ENCODE results near the gene PCDH1. TPM values are rescaled to one million over a fixed set of nuclear protein-coding genes. Genes with fewer than 3 reads are reported as not detected.
"Not testable (repeated sequence)": the region's sequence is repeated elsewhere in the genome, so short reads cannot be mapped to it uniquely, and the experiment has no call there.

The PCDH1 gene
- 10 to 100 TPM; 19.9 to 55.5 (median 44.9) TPM for total RNA-seq

GRCh38 chr5:141878186-141878710 is at the start of gene PCDH1:
Gene PCDH1 (minus strand): TSS chr5:141878410. CDS start chr5:141878262, 148 bp downstream.
- H3K4me3 ChIP-seq: peak within 1 kb of the TSS; percentile 68 to 81 (median 74)
- no peaks in the 10 kb centered on the region for H3K36me3 ChIP-seq
- TF ChIP-seq EP300 (IDR thresholded peaks at IDR 0.05) (no peak), POLR2A (IDR thresholded peaks at IDR 0.05) (peak; percentile 20 to 62)
- H3K9me3 ChIP-seq: no peaks in the 10 kb centered on the region
- peaks cover 0 to 92% (median 41%) of the 10 kb centered on the region in 4 donors for H3K4me1 ChIP-seq
- 0 to 3% methylated on average over 5 to 6 of the region's 63 CpGs for WGBS, 2 donors
- H3K27ac ChIP-seq: peak within 1 kb of the TSS; percentile 79 to 91 (median 88)
- H3K27me3 ChIP-seq: peaks cover 0 to 35% of the 10 kb centered on the region in 2 donors
- no peak for DNase-seq (ENCODE audit: low spot score in 2 of 2)

- Histone ChIP-seq H3K27ac (no peak overlapping the region), H3K27me3 (no peaks in the 10 kb centered on the region), H3K4me1 (peaks cover 0 to 47% (median 8%) of the 10 kb centered on the region in 4 donors), H3K9me3 (no peaks in the 10 kb centered on the region), H3K36me3 (peaks cover 3 to 66% (median 24%) of the 10 kb centered on the region in 3 donors), H3K4me3 (no peak overlapping the region)
- TF ChIP-seq EP300 (IDR thresholded peaks at IDR 0.05): no peak
- TF ChIP-seq POLR2A (IDR thresholded peaks at IDR 0.05): no peak
- TF ChIP-seq CTCF (IDR thresholded peaks at IDR 0.05): no peak
- WGBS, 2 donors: 66 to 73% methylated on average over 2 of the region's 2 CpGs
- DNase-seq (ENCODE audit: low spot score in 2 of 2): no peak
Observed at GRCh38 chr5:141926434-141926833, 48.2 kb upstream of the PCDH1 start.

- Histone ChIP-seq H3K9me3 (no peaks in the 10 kb centered on the region), H3K4me3 (peak within 1 kb of the TSS; percentile 67 to 78 (median 76)), H3K27ac (peak within 1 kb of the TSS; percentile 95 to 98 (median 97)), H3K27me3 (no peaks in the 10 kb centered on the region), H3K36me3 (peaks cover 0 to 38% (median 13%) of the 10 kb centered on the region in 3 donors), H3K4me1 (peaks cover 0 to 47% (median 8%) of the 10 kb centered on the region in 4 donors)
- WGBS, 2 donors: 0 to 1% methylated on average over 32 to 44 of the region's 53 CpGs
- peak; percentile 91 to 92 for TF ChIP-seq POLR2A (IDR thresholded peaks at IDR 0.05)
- TF ChIP-seq EP300 (IDR thresholded peaks at IDR 0.05): peak; percentile 82 to 96
- peak in 2 of 5 experiments; percentile 26 to 39 for TF ChIP-seq CTCF (IDR thresholded peaks at IDR 0.05)
- peak; percentile 89 to 91 for DNase-seq (ENCODE audit: low spot score in 2 of 2)
Observed at GRCh38 chr5:141923448-141924313, 45.5 kb upstream of the PCDH1 start, which contains the start of gene DELE1. Gene DELE1 (plus strand): TSS chr5:141923871. CDS start chr5:141923942, 71 bp downstream.

GRCh38 chr5:141922827-141923447 is 44.7 kb upstream of the PCDH1 start:
- Histone ChIP-seq H3K4me3 (peak overlapping the region; percentile 67 to 78 (median 76)), H3K27ac (peak overlapping the region; percentile 95 to 98 (median 97)), H3K36me3 (peaks cover 0 to 31% (median 6%) of the 10 kb centered on the region in 3 donors), H3K4me1 (peaks cover 0 to 44% (median 8%) of the 10 kb centered on the region in 4 donors)
- H3K27me3 ChIP-seq; H3K9me3 ChIP-seq; DNase-seq (ENCODE audit: low spot score in 2 of 2): not testable (repeated sequence)
- WGBS, 2 donors: 55 to 59% methylated on average over 28 of the region's 28 CpGs

- Histone ChIP-seq H3K4me1 (peaks cover 0 to 26% (median 8%) of the 10 kb centered on the region in 4 donors), H3K27me3 (no peaks in the 10 kb centered on the region), H3K36me3 (peaks cover 0 to 9% (median 0%) of the 10 kb centered on the region in 3 donors), H3K4me3 (no peak overlapping the region), H3K9me3 (no peaks in the 10 kb centered on the region), H3K27ac (no peak overlapping the region)
- DNase-seq (ENCODE audit: low spot score in 2 of 2): no peak
- WGBS, 2 donors: 86 to 93% methylated on average over 2 of the region's 2 CpGs
- TF ChIP-seq CTCF (IDR thresholded peaks at IDR 0.05) (no peak), EP300 (IDR thresholded peaks at IDR 0.05) (no peak), POLR2A (IDR thresholded peaks at IDR 0.05) (no peak)
Observed at GRCh38 chr5:141920771-141921170, 42.6 kb upstream of the PCDH1 start.
